Sigmoid colon (tissue), 7 donors: ENCODE results near the gene USP24. TPM values are rescaled to one million over a fixed set of nuclear protein-coding genes. Genes with fewer than 3 reads are reported as not detected.

ENCODE experiments used
- DNase-seq: peaks from one replicate; pipeline ENCODE4 v3.0.0-alpha.2; 2019
- H3K27ac ChIP-seq, 4 donors: fragments of 200-600 bp; sonication (generic); one replicate each; pipeline ENCODE4 v1.5.1; 2016 to 2019; ENCODE audit warnings: mild to moderate bottlenecking in 1 of 4
- H3K27me3 ChIP-seq, 3 donors: fragments of 200-600 bp; sonication (generic); one replicate each; pipeline ENCODE4 v1.5.1; 2019; ENCODE audit warnings: mild to moderate bottlenecking in 1 of 3
- H3K36me3 ChIP-seq, 4 donors: fragments of 200-600 bp; sonication (generic); one replicate each; pipeline ENCODE4 v1.5.1; 2016 to 2019
- H3K4me1 ChIP-seq, 4 donors: fragments of 200-600 bp; sonication (generic); one replicate each; pipeline ENCODE4 v1.5.1; 2017 to 2019
- H3K4me3 ChIP-seq, 4 donors: fragments of 200-600 bp; sonication (generic); one replicate each; pipeline ENCODE4 v1.5.1; 2017 to 2019; ENCODE audit warnings: mild to moderate bottlenecking in 2 of 4, moderate library complexity in 1 of 4
- H3K9me3 ChIP-seq, 4 donors: fragments of 200-600 bp in 3 of 4; sonication (generic) in 3 of 4; one replicate each; pipeline versions ENCODE4 v1.5.1 to v1.6.1; 2013 to 2019
- EP300 ChIP-seq, 4 donors: sonication (generic); formaldehyde crosslinking; IDR thresholded peaks; one replicate each; pipeline ENCODE4 v1.6.1; 2017; ENCODE audit warnings: antibody characterized with exemption in 4 of 4
- POLR2A ChIP-seq, 2 donors: fragments of 450-650 bp; IDR thresholded peaks; one replicate each; pipeline ENCODE4 v1.6.1; 2016; ENCODE audit warnings: antibody characterized with exemption in 2 of 2, mild to moderate bottlenecking in 2 of 2, moderate library complexity in 2 of 2
- POLR2AphosphoS5 ChIP-seq, 4 donors: sonication (generic); formaldehyde crosslinking; IDR thresholded peaks; one replicate each; pipeline ENCODE4 v1.6.1; 2017; ENCODE audit warnings: antibody characterized with exemption in 4 of 4
- WGBS, 2 donors: extraction: QIAGEN DNeasy Blood & Tissue Kit; methylation state at CpG; one replicate each; pipeline ENCODE4 v1.1.7; 2013; 5-methylcytosine and 5-hydroxymethylcytosine counted together
- intact Hi-C: fragments of 100-400 bp; cut with DNase I; formaldehyde crosslinking; loops from one replicate; pipeline ENCODE4 v1.15.1; 2023
- polyA plus RNA-seq, 3 donors: library from polyadenylated mRNA; stranded (reverse); fragments of 200-250 nt; gene quantifications; one replicate each; pipeline ENCODE4 v1.2.3, GENCODE V29; 2013
- total RNA-seq, 4 donors: library from RNA; depleted of rRNA; stranded (reverse); fragments of >200 nt; gene quantifications; one replicate each; pipeline ENCODE4 v1.1.0, GENCODE V29; 2016
- TF ChIP-seq, protein P1 (sequence below), 4 experiments: fragments of 450-650 bp in 3 of 4; fragments of 200-600 bp in 1 of 4; IDR thresholded peaks; one replicate each; pipeline ENCODE4 v1.5.1; 2016 to 2019; ENCODE audit warnings: antibody characterized with exemption in 4 of 4, mild to moderate bottlenecking in 3 of 4, moderate library complexity in 2 of 4
- donor health status: healthy with polysubstance abuse.
- donor health status: Bipolar disorder and iron deficiency.
- donor health status: healthy.

USP24 gene
- total and polyA plus RNA-seq, 7 donors: 3.6 to 66.2 (median 46.4) TPM

DNA sequence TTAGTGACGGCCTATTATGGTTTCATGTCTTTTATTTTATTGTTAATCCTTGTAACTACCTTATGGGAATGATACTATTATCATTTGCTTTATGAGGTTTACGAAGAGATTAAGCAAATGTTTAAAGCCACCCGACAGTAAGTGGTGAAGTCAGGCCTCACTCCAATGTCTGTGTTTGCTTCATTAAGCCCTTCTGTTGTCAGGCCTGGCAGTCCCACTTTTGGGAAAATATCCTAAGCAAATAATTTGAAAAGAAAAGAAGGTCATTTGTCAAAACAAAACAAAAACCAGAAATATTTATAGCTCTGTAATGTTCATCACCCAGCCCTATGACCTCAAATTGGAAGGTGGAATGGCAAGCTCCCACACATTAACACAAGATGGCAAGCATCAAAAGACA lies 40.7 kb upstream of the USP24 start:
- Histone ChIP-seq H3K9me3 (no peaks in the 10 kb centered on the region), H3K27ac (no peak overlapping the region), H3K4me1 (no peaks in the 10 kb centered on the region), H3K36me3 (no peaks in the 10 kb centered on the region), H3K4me3 (no peak overlapping the region), H3K27me3 (no peaks in the 10 kb centered on the region)
- no peak for DNase-seq
- no peak for TF ChIP-seq POLR2AphosphoS5 (IDR thresholded peaks at IDR 0.05)
- TF ChIP-seq, protein P1, sequence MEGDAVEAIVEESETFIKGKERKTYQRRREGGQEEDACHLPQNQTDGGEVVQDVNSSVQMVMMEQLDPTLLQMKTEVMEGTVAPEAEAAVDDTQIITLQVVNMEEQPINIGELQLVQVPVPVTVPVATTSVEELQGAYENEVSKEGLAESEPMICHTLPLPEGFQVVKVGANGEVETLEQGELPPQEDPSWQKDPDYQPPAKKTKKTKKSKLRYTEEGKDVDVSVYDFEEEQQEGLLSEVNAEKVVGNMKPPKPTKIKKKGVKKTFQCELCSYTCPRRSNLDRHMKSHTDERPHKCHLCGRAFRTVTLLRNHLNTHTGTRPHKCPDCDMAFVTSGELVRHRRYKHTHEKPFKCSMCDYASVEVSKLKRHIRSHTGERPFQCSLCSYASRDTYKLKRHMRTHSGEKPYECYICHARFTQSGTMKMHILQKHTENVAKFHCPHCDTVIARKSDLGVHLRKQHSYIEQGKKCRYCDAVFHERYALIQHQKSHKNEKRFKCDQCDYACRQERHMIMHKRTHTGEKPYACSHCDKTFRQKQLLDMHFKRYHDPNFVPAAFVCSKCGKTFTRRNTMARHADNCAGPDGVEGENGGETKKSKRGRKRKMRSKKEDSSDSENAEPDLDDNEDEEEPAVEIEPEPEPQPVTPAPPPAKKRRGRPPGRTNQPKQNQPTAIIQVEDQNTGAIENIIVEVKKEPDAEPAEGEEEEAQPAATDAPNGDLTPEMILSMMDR (IDR thresholded peaks at IDR 0.05): no peak
- no peak for TF ChIP-seq POLR2A (IDR thresholded peaks at IDR 0.05)
- TF ChIP-seq EP300 (IDR thresholded peaks at IDR 0.05): no peak
- intact Hi-C loops: no loop called here
- WGBS, 2 donors: 74 to 88% methylated on average over 3 of the region's 3 CpGs

DNA sequence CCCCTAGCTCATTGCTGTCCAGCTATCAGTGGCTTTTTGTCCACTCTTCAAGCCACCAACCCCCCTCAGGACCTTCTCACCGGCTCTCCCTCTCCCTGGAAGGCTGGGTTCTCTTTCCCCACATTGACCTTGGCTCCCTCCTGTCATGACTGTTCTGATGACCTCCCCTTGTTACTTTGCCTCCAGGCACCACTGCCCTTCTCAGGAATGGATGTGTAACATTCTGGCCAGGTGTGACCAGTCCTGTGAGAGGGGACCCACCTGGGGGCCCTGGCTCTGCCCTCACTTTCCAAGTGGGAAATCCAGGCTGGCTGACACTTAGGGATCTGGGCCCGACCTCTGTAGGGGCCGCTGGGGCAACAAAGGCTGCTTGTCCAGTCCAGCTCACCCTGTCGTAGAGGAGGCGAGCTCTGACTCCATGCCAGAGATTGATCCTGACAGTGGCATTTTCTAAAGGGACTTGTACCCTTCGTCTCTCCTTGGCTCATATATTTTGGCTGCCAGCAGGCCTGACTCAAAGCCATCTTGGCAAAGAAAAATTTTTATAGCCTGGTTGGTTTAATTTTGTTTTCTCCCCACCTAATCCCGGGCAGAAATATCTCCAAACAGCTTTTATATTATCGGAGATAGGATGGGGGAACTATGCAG lies 37.9 kb upstream of the USP24 start:
- Histone ChIP-seq H3K27ac (no peak overlapping the region), H3K4me3 (no peak overlapping the region), H3K36me3 (no peaks in the 10 kb centered on the region), H3K9me3 (no peaks in the 10 kb centered on the region), H3K4me1 (no peaks in the 10 kb centered on the region), H3K27me3 (no peaks in the 10 kb centered on the region)
- 25 to 66% methylated on average over 8 of the region's 8 CpGs for WGBS, 2 donors
- DNase-seq: no peak
- intact Hi-C loops: no loop called here
- no peak for TF ChIP-seq EP300 (IDR thresholded peaks at IDR 0.05)
- TF ChIP-seq POLR2A (IDR thresholded peaks at IDR 0.05): no peak
- TF ChIP-seq POLR2AphosphoS5 (IDR thresholded peaks at IDR 0.05): no peak
- TF ChIP-seq, protein P1 (IDR thresholded peaks at IDR 0.05): no peak

DNA sequence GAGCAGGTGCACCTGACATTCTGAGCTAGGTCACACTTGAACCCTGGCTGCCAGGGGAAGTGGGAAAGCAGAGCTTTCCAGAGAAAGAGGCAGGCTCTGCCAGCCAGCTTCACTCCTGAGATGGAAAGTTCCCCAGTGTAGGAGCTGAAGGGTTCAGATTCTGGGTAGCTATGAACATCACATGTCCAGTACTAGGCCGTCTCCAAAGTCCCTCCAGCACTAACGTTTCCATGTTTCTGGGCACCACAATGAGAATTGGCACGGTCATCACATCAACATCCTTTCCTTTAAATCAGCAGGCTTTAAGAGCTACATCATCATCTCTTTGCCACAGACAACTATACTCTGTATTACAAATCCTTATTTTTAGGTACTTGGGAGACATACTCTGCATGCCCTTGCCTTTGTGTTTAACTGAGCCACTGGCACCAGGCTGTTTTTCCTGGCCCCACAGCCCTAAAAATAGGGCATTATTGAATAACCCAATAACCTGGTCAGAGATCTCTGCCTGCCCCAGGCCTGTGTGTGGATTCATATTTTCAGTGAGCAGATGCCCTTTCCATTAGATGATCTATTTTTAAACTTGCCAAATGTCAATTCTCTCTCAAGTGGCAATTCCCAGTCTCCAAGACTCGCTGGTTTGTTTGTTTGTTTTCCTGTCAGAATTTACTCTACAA lies 35.4 kb upstream of the USP24 start:
- intact Hi-C loops: no loop called here
- Histone ChIP-seq H3K36me3 (no peaks in the 10 kb centered on the region), H3K27ac (no peak overlapping the region), H3K4me3 (no peak overlapping the region), H3K4me1 (no peaks in the 10 kb centered on the region), H3K27me3 (no peaks in the 10 kb centered on the region), H3K9me3 (no peaks in the 10 kb centered on the region)
- TF ChIP-seq POLR2AphosphoS5 (IDR thresholded peaks at IDR 0.05) (no peak), EP300 (IDR thresholded peaks at IDR 0.05) (no peak), POLR2A (IDR thresholded peaks at IDR 0.05) (no peak)
- TF ChIP-seq, protein P1 (IDR thresholded peaks at IDR 0.05): no peak
- WGBS, 2 donors: 84 to 87% methylated on average over 4 of the region's 4 CpGs
- DNase-seq: no peak

DNA sequence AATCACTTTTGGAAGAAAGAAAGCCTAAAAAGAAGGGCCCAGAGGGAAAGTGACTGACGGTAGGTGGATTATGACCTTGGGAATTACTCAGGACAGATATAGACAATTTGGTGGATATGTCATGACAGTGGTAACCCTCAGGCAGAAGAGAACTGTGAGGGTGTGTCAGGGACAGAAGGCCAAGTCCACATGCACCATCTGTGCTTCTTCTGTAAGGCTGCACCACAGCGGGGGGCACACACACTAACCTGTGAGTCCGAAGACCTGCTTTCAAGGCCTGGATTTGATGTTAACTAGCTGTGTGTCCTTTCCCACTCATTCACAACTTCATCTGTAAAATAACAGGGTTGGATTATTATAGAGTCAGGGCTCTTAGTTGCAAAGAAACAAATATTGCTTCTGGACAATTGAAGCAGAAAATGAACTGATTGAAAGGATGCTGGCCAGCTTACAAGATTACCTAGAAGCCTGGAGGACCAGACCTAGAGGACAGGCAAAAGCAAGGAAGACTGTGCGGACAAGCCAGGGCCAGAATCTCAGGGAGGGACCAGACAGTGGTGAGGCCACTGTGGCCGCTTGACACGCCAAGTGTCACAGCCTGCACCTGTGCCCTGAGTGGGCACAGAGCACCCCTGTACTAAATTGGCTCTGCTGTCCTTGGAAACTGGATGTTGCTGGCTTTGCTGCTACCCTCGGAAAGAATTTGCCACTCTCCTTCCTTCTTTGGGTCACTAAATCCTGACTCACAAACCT lies 34.7 kb upstream of the USP24 start:
- H3K27me3 ChIP-seq: no peaks in the 10 kb centered on the region
- WGBS, 2 donors: 81 to 84% methylated on average over 7 of the region's 7 CpGs
- TF ChIP-seq POLR2A (IDR thresholded peaks at IDR 0.05): no peak
- no peak for TF ChIP-seq EP300 (IDR thresholded peaks at IDR 0.05)
- no peak for TF ChIP-seq POLR2AphosphoS5 (IDR thresholded peaks at IDR 0.05)
- TF ChIP-seq, protein P1 (IDR thresholded peaks at IDR 0.05): no peak
- intact Hi-C loops: no loop called here
- H3K27ac ChIP-seq: no peak overlapping the region
- H3K9me3 ChIP-seq: no peaks in the 10 kb centered on the region
- H3K36me3 ChIP-seq: no peaks in the 10 kb centered on the region
- no peaks in the 10 kb centered on the region for H3K4me1 ChIP-seq
- no peak overlapping the region for H3K4me3 ChIP-seq
- no peak for DNase-seq
